UCSD-AML1 (cell line): ENCODE results near the gene BIRC2.
"Not testable (repeated sequence)": the region's sequence is repeated elsewhere in the genome, so short reads cannot be mapped to it uniquely, and the experiment has no call there.

ENCODE experiments used
- DNase-seq: peaks from one replicate; lab custom pipeline; 2025; ENCODE audit not compliant: unreplicated experiment; lab: John Stamatoyannopoulos, UW

The BIRC2 gene

DNA sequence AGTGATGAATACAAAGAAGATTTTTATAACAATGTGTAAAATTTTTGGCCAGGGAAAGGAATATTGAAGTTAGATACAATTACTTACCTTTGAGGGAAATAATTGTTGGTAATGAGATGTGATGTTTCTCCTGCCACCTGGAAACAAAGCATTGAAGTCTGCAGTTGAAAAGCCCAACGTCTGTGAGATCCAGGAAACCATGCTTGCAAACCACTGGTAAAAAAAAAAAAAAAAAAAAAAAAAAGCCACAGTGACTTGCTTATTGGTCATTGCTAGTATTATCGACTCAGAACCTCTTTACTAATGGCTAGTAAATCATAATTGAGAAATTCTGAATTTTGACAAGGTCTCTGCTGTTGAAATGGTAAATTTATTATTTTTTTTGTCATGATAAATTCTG is 24.5 kb upstream of the BIRC2 start:
- DNase-seq, result no peak

- DNase-seq, result no peak
Measured at GRCh38 chr11:102323542-102324251, 23.3 kb upstream of the BIRC2 start.

DNA sequence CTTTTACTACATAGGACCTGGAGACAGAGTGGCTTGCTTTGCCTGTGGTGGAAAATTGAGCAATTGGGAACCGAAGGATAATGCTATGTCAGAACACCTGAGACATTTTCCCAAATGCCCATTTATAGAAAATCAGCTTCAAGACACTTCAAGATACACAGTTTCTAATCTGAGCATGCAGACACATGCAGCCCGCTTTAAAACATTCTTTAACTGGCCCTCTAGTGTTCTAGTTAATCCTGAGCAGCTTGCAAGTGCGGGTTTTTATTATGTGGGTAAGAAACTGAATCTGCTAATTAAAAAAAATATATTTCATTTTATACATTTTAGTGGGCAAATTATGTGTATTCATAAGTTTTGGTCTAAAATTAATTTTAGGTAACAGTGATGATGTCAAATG is 21.9 kb upstream of the BIRC2 start:
- no peak for DNase-seq

- no peak for DNase-seq
Measured at GRCh38 chr11:102328748-102329147, 18.3 kb upstream of the BIRC2 start.

DNA sequence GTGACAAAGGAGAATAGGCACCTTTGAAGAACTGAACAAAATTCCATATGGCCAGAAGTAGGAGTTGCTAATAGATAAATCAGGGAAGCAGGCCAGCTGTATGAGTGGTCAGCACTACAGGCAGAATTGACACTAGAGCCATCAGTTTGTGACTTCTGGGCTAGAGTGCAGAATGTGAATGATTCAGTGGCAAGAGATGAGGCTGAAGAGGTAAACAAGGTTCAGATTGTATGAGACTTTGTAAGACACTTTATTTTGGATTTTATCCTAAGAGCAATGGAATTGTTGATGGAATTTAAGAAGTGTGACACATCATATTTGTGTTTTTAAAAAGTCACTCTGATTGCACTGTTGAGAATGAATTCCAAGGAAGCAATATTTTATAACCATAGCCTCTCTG is 16.8 kb upstream of the BIRC2 start:
- DNase-seq, result no peak

DNA sequence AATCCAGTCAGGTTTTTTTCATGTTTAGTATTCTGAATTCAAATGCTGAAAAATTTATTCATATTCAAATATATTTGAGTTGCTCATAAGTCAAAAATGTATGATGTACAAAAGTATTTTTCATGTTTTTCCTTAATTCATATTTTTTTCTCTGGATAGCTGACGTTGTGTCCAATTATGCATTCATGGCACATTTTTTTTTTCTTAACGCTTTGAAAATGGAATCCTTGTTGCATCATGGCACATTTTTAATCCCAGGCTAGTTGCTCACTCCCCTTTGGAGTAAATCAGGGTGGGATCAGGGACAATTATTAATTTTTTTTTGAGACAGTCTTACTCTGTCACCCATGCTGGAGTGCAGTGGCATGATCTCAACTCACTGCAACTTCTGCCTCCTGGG is 15.7 kb upstream of the BIRC2 start:
- no peak for DNase-seq

DNA sequence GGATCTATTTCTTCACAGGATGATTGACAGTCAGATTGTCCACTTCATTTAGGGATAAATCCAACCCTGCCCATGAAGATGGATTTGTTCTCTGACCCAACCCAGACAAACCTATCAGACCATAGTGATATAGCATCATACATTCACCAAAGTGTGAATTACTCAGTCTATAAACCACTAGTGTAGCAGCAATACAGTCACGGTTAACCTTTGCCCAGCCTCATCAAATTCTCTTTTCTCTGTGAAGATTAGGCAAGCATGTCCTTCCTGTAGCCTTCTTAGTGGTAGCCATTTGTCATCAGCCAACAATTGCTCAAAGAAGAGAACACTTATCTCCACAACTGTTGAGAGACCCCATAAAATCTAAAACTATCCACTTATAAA is 14.4 kb upstream of the BIRC2 start:
- no peak for DNase-seq

DNA sequence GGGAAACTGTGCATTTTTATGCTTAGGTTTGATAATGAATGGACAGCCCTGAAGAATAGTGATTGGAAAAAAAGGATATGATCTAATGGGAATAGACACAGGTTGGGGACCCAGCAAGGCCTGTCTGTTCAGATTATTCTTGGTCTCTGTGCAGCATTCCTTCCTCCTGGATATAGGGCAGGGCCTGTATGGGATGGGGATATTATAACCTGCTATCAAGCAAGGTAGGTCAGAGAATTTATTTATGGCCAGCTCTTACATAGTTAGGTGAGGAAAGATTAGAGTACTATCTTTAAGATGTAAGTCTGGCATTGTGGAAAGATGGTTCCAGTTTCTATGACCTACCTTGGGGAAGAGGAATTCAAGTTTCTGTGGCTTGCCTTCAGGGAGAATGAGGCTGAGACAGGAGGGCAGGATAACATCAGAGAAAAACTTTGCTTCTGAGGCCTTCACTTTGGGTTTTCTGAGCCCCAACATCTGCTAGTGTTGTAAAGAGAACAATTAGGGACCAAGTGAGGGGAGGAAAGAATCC is 8.5 kb upstream of the BIRC2 start:
- no peak for DNase-seq

DNA sequence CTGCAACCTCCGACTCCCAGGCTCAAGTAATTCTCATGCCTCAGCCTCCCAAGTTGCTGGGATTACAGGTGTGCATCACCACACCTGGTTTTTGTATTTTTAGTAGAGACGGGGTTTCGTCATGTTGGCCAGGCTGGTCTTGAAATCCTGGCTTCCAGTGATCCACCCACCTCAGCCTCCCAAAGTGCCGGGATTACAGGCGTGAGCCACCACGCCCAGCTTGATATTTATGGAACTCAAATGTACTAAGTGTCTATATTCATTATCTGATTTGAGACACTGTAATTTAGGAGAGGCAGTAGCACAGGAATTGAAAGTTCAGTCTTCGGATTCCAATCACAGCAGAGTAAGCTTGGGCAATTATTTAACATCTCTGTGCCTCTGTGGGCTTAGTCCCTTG is 5.7 kb upstream of the BIRC2 start:
- DNase-seq, result not testable (repeated sequence)

DNA sequence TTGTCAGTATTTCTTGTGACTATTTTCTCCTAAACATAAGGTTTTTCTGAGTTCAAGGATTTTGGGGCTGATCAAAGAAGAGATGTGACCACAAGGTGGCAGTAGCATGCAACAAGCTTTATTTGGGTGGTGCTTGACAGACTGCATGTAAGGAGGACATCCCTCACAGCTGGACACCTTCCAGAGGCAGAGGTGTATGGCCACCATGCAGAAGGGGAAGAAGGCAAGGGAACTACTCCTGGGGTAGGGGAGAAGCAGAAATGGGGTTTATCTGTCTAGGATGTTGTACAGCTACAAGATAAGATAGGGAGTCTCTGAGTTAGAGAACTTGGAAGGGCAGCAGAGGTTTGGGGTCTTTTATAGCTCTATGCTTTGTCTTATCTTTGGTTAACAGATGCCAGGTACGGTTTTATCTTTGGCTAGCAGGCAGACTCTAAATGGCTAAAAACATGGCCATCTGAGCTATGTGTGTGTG is 5.1 kb upstream of the BIRC2 start:
- peak; percentile 49 for DNase-seq

DNA sequence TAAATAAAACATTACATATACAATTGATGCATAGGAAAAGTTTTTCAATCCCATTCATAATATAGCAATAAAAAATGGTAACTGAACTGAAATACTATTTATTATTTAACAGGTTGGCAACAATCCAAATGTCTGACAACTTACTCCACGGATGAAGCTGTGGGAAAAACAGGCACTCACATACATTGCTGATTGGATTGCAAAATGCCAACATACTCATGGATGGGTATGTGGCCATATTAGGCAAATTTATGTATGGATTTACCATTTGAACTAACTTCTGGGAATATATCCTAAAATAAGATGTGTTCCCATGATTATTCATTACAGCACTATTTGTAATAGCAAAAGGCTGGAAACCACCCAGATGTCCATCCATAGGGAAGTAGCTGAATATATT is 3.2 kb upstream of the BIRC2 start:
- no peak for DNase-seq

GRCh38 chr11:102345904-102346303 is 1.1 kb upstream of the BIRC2 start:
- peak; percentile 13 for DNase-seq

DNA sequence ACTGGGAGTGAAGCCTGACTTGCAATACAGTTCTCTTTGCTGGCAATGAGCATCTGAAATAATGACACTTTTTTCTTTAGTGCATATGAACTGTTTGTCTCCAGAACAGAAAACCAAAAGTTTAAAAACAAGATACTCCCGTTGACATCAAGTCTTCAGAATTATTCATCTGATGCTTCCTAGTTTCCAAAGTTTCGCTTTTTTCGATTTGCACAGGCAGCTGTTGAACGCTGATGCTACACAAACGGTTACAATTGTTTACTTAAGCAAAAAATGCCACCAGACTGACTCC is 612 bp upstream of the BIRC2 start:
- no peak for DNase-seq

DNA sequence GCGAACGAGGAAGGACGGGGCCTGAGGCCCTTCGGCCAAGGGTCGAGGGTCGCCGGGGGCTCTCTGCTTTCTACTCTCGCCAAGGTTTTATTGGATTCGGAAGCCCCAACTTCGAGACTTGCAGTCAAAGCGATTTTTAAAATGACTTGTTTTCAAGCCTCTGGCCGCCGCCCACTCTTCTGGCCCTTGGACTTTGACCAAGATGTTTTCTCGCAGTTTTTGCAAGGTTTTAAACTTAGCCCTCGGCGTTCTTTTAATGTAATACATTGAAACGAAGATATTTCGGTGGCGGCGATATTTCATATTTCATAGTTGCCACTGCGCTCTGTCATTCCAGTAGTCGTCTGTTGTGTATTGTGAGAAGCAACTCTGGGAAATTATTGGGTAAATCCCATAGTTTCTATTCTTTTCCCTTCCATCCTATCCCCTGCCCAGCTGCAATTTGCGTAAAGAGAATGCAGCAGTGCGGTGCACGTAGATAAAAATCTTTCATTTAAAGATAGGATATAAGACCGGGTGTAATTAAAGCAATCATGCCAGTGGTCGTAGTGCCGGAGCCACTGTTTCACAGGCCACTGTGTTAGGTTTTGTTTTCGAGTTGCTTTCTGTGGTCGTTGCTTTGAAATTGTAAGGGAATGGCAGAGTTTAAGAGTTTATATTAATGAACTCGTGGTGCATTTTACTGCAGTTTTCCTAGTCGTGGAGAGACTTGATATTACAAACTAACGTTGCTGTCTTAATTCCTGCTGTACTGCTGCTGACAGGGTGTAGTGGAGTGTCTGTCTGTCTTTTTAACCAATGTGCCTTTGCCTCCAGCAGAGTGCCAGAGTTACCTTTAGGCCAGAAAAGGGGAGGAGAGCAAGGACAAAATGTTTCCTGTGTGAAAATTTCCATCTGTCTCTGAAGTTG is 702 bp downstream of the BIRC2 start:
- peak; percentile 11 for DNase-seq

GRCh38 chr11:102357116-102357515 is 10.1 kb downstream of the BIRC2 start:
- no peak for DNase-seq

DNA sequence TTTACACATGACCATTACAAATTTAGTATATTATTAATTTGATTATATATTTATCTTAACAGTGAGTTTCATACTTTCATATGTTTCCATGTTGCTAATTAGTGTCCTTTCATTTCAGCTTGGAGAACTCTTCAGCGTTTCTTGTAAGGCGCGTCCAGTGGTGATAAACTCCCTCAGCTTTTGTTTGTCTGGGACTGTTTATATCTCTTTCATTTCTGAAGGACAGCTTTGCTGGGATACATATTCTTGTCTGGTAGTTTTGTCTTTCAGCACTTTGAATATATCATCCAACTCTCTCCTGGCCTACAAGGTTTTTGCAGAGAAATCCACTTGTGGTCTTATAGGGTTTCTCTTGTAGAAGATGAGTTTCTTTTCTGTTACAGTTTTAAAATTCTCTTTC is 12.4 kb downstream of the BIRC2 start:
- DNase-seq, result no peak

GRCh38 chr11:102360681-102361080 is 13.7 kb downstream of the BIRC2 start:
- no peak for DNase-seq

- peak; percentile 18 for DNase-seq
Measured at GRCh38 chr11:102361086-102362031, 14.3 kb downstream of the BIRC2 start.

DNA sequence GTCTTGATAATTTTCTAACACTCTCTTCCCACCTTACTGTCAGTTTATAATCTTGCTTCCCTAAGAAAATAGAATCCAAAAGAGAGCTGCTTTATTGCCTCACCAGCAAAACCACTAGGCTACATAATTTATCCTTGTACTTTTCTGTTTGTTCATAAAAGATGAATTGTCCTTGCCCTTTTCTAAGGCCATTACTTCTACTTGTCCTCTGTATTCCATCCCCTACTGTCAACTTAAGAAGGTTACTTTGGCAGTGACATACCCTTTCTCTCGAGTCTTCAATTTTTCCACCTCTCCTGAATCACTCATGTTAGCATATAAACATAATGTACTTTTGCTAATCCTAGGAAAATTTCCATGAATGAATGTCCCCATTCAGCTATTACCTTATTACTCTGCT is 18.0 kb downstream of the BIRC2 start:
- no peak for DNase-seq

GRCh38 chr11:102367364-102367763 is 20.4 kb downstream of the BIRC2 start:
- DNase-seq, result no peak

DNA sequence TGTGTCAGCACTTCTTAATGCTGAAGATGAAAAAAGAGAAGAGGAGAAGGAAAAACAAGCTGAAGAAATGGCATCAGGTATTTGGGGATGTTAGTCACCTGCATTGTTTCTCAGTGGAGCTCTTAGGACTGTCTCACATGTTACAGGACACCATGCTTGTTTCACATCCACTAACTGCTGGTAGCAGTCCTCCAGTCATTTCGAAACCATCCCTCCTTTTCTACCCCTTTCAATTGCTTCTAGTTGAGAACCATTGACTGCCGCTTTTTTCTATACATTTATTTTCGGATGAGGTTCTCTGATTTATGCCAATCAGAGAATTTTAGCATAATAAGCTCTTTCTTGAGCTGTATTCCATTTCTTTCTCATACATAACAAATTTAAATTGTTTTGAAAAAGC is 21.5 kb downstream of the BIRC2 start:
- no peak for DNase-seq
